Parathyroid adenoma (tissue), 2 donors: ENCODE measurements around the gene ANXA4.

Experiments used
- H2AFZ ChIP-seq: fragments of 300-600 bp; sonication (generic); one replicate; pipeline ENCODE4 v1.7.0; 2017; ENCODE audit warnings: antibody characterized with exemption, mild to moderate bottlenecking
- H3K27ac ChIP-seq: fragments of 300-600 bp; sonication (generic); one replicate; pipeline ENCODE4 v1.7.0; 2017
- H3K27me3 ChIP-seq: fragments of 300-600 bp; sonication (generic); one replicate; pipeline ENCODE4 v1.7.0; 2017; ENCODE audit warnings: low read length; ENCODE audit not compliant: control insufficient read depth, insufficient read depth
- H3K36me3 ChIP-seq: fragments of 300-600 bp; sonication (generic); one replicate; pipeline ENCODE4 v1.7.0; 2017; ENCODE audit warnings: low read length; ENCODE audit not compliant: control insufficient read depth, insufficient read depth
- H3K4me1 ChIP-seq: fragments of 300-600 bp; sonication (generic); one replicate; pipeline ENCODE4 v1.7.0; 2017; ENCODE audit warnings: control low read depth
- H3K4me2 ChIP-seq: fragments of 300-600 bp; sonication (generic); one replicate; pipeline ENCODE4 v1.7.0; 2017; ENCODE audit warnings: low read length
- H3K4me3 ChIP-seq: fragments of 300-600 bp; sonication (generic); one replicate; pipeline ENCODE4 v1.7.0; 2017; ENCODE audit warnings: low read depth, low read length
- H3K79me2 ChIP-seq: fragments of 300-600 bp; sonication (generic); one replicate; pipeline ENCODE4 v1.7.0; 2017; ENCODE audit warnings: control low read depth
- H3K9ac ChIP-seq: fragments of 300-600 bp; sonication (generic); one replicate; pipeline ENCODE4 v1.7.0; 2017; ENCODE audit warnings: mild to moderate bottlenecking
- H3K9me3 ChIP-seq: fragments of 300-600 bp; sonication (generic); one replicate; pipeline ENCODE4 v1.7.0; 2017; ENCODE audit warnings: low read length; ENCODE audit not compliant: control insufficient read depth
- CTCF ChIP-seq: fragments of 300-600 bp; sonication (generic); IDR thresholded peaks from one replicate; pipeline ENCODE4 v1.7.0; 2017; ENCODE audit warnings: antibody characterized with exemption, mild to moderate bottlenecking
- donor health status: primary hyperparathyroidism.

The ANXA4 gene

GRCh38 chr2:69725706-69726360, 16.1 kb upstream of the ANXA4 start:
- TF ChIP-seq CTCF: no peak
- Histone ChIP-seq H3K79me2 (no peaks in the 10 kb centered on the region), H3K9me3 (no peaks in the 10 kb centered on the region)

GRCh38 chr2:69729266-69729665, 12.7 kb upstream of the ANXA4 start:
- no peak for TF ChIP-seq CTCF
- H3K79me2 ChIP-seq: no peaks in the 10 kb centered on the region
- no peaks in the 10 kb centered on the region for H3K4me1 ChIP-seq
- H3K27me3 ChIP-seq: no peaks in the 10 kb centered on the region
- H2AFZ ChIP-seq: no peak overlapping the region
- H3K27ac ChIP-seq: no peak overlapping the region
- no peak overlapping the region for H3K4me3 ChIP-seq
- no peak overlapping the region for H3K9ac ChIP-seq
- no peak overlapping the region for H3K4me2 ChIP-seq
- H3K9me3 ChIP-seq: no peaks in the 10 kb centered on the region
- no peaks in the 10 kb centered on the region for H3K36me3 ChIP-seq

More at GRCh38 chr2:69725706-69726360, 16.1 kb upstream of the ANXA4 start:
- H3K27ac ChIP-seq: no peak overlapping the region
- H3K9ac ChIP-seq: no peak overlapping the region
- no peak overlapping the region for H3K4me3 ChIP-seq
- H3K4me2 ChIP-seq: no peak overlapping the region
- no peaks in the 10 kb centered on the region for H3K36me3 ChIP-seq
- H2AFZ ChIP-seq: no peak overlapping the region
- H3K27me3 ChIP-seq: no peaks in the 10 kb centered on the region
- H3K4me1 ChIP-seq: no peaks in the 10 kb centered on the region

- Histone ChIP-seq H2AFZ (no peak overlapping the region), H3K9ac (no peak overlapping the region), H3K27me3 (no peaks in the 10 kb centered on the region), H3K79me2 (no peaks in the 10 kb centered on the region), H3K9me3 (no peaks in the 10 kb centered on the region), H3K36me3 (no peaks in the 10 kb centered on the region), H3K4me3 (no peak overlapping the region), H3K4me1 (no peaks in the 10 kb centered on the region), H3K27ac (no peak overlapping the region), H3K4me2 (no peak overlapping the region)
- no peak for TF ChIP-seq CTCF
These were observed 12.2 kb upstream of the ANXA4 start for GRCh38 chr2:69729781-69730180.

- Histone ChIP-seq H3K4me3 (no peak overlapping the region), H3K27ac (no peak overlapping the region), H3K9me3 (no peaks in the 10 kb centered on the region), H3K36me3 (no peaks in the 10 kb centered on the region), H2AFZ (no peak overlapping the region), H3K27me3 (no peaks in the 10 kb centered on the region), H3K79me2 (no peaks in the 10 kb centered on the region), H3K9ac (no peak overlapping the region), H3K4me1 (no peaks in the 10 kb centered on the region), H3K4me2 (no peak overlapping the region)
- TF ChIP-seq CTCF: no peak
These were observed 10.6 kb upstream of the ANXA4 start for GRCh38 chr2:69731147-69731970.
